IMR-90 (cell line): Measurements from ENCODE around the gene SLC4A5. TPM values are rescaled to one million over a fixed set of nuclear protein-coding genes. Genes with fewer than 3 reads are reported as not detected.

ENCODE experiments used
- ATAC-seq: fragments of 200-7000 bp; cut with Tn5 transposase; 2 replicates; pipeline ENCODE4 v1.9.1; 2020; ENCODE audit warnings: low read depth, mild to moderate bottlenecking, moderate library complexity
- BruUV-seq: library from RNA; stranded (reverse); fragments of 400-500 nt; replicated peaks from 2 replicates; lab custom pipeline; 2021; lab: Mats Ljungman, UMichigan
- CTCF ChIA-PET: fragments of 300-600 bp; formaldehyde crosslinking; extraction: SDS; loops from one replicate; lab custom pipeline; 2021; ENCODE audit warnings: antibody characterized with exemption; lab: Yijun Ruan, JAX
- POLR2A ChIA-PET: fragments of 300-600 bp; sonication (Branson Sonifier 250); formaldehyde crosslinking; loops from one replicate; lab custom pipeline; 2022; ENCODE audit warnings: antibody characterized with exemption; ENCODE audit not compliant: unreplicated experiment; lab: Charles Lee
- DNase-seq: peaks from one replicate; pipeline ENCODE4 v3.0.0; 2013
- H2AFZ ChIP-seq: replicated peaks from 2 replicates; pipeline ENCODE3; 2013; ENCODE audit warnings: low read length, mild to moderate bottlenecking; ENCODE audit not compliant: poor library complexity
- H2AK5ac ChIP-seq: 2 replicates; pipeline ENCODE4 v1.6.1; 2013; ENCODE audit warnings: low read depth, low read length, inconsistent platforms
- H2AK9ac ChIP-seq: replicated peaks from 2 replicates; pipeline ENCODE3; 2013; ENCODE audit warnings: mild to moderate bottlenecking, low read depth, low read length, moderate library complexity; ENCODE audit not compliant: poor library complexity
- H2BK120ac ChIP-seq: 2 replicates; pipeline ENCODE4 v1.6.1; 2013; ENCODE audit warnings: low read depth, low read length, inconsistent platforms
- H2BK15ac ChIP-seq: 3 replicates; pipeline ENCODE4 v1.6.1; 2013; ENCODE audit warnings: low read depth, low read length, inconsistent platforms
- H2BK20ac ChIP-seq: 2 replicates; pipeline ENCODE4 v1.6.1; 2013; ENCODE audit warnings: low read depth, mild to moderate bottlenecking, inconsistent platforms, low read length, moderate library complexity
- H2BK5ac ChIP-seq: 2 replicates; pipeline ENCODE4 v1.6.1; 2013; ENCODE audit warnings: mild to moderate bottlenecking, low read depth, low read length, inconsistent platforms; ENCODE audit not compliant: poor library complexity, severe bottlenecking
- H3K14ac ChIP-seq: replicated peaks from 2 replicates; pipeline ENCODE4 v1.6.1; 2013; ENCODE audit warnings: low read depth, low read length, inconsistent platforms
- H3K18ac ChIP-seq: 2 replicates; pipeline ENCODE4 v1.6.1; 2013; ENCODE audit warnings: low read depth, low read length, control low read depth
- H3K23ac ChIP-seq: 2 replicates; pipeline ENCODE4 v1.6.1; 2013; ENCODE audit warnings: low read depth, low read length, inconsistent platforms
- H3K27ac ChIP-seq: 2 replicates; pipeline ENCODE4 v1.5.1; 2013; ENCODE audit warnings: mild to moderate bottlenecking, control low read depth, low read length; ENCODE audit not compliant: insufficient read depth
- H3K27me3 ChIP-seq: 2 replicates; pipeline ENCODE4 v1.6.1; 2013; ENCODE audit warnings: low read length; ENCODE audit not compliant: control insufficient read depth, insufficient read depth
- H3K36me3 ChIP-seq: 2 replicates; pipeline ENCODE4 v1.6.1; 2013; ENCODE audit warnings: low read length, mixed read lengths; ENCODE audit not compliant: control insufficient read depth, insufficient read depth
- H3K4ac ChIP-seq: 2 replicates; pipeline ENCODE4 v1.6.1; 2013; ENCODE audit warnings: low read depth, low read length, inconsistent platforms
- H3K4me1 ChIP-seq: 2 replicates; pipeline ENCODE4 v1.6.1; 2013; ENCODE audit warnings: low read length, mixed read lengths; ENCODE audit not compliant: control insufficient read depth, insufficient read depth
- H3K4me2 ChIP-seq: 2 replicates; pipeline ENCODE4 v1.6.1; 2013; ENCODE audit warnings: low read depth, mild to moderate bottlenecking, control low read depth, low read length, moderate library complexity
- H3K4me3 ChIP-seq: 2 replicates; pipeline ENCODE4 v1.5.1; 2013; ENCODE audit warnings: low read depth, mild to moderate bottlenecking, control low read depth, low read length, moderate library complexity; ENCODE audit not compliant: insufficient read depth
- H3K56ac ChIP-seq: 2 replicates; pipeline ENCODE4 v1.6.1; 2013; ENCODE audit warnings: low read length, inconsistent platforms; ENCODE audit not compliant: insufficient read depth; ENCODE audit errors: extremely low read depth
- H3K79me1 ChIP-seq, 2 experiments: 2 replicates each; pipeline ENCODE4 v1.6.1; 2013; ENCODE audit warnings: low read length in 2 of 2, inconsistent platforms in 1 of 2, low read depth in 1 of 2
- H3K9ac ChIP-seq: 2 replicates; pipeline ENCODE4 v1.6.1; 2013; ENCODE audit warnings: low read depth, low read length, control low read depth
- H3K9me1 ChIP-seq: 2 replicates; pipeline ENCODE4 v1.6.1; 2013; ENCODE audit warnings: low read length, inconsistent platforms; ENCODE audit not compliant: insufficient read depth
- H3K9me3 ChIP-seq: 2 replicates; pipeline ENCODE4 v1.6.1; 2013; ENCODE audit warnings: low read length; ENCODE audit not compliant: control insufficient read depth, insufficient read depth
- H4K20me1 ChIP-seq: 2 replicates; pipeline ENCODE4 v1.6.1; 2013; ENCODE audit warnings: low read length, inconsistent platforms; ENCODE audit not compliant: insufficient read depth
- H4K5ac ChIP-seq: 2 replicates; pipeline ENCODE4 v1.6.1; 2013; ENCODE audit warnings: mild to moderate bottlenecking, low read depth, low read length, control low read depth
- H4K8ac ChIP-seq, 2 experiments: 2 replicates each; pipeline ENCODE4 v1.6.1; 2013; ENCODE audit warnings: low read depth in 2 of 2, low read length in 2 of 2, control low read depth in 1 of 2, inconsistent platforms in 1 of 2
- H4K91ac ChIP-seq: 2 replicates; pipeline ENCODE4 v1.6.1; 2013; ENCODE audit warnings: low read depth, low read length, inconsistent platforms; ENCODE audit not compliant: insufficient read depth
- BHLHE40 ChIP-seq: fragments of 150-350 bp; IDR thresholded peaks from 2 replicates; pipeline ENCODE4 v1.6.1; 2016; ENCODE audit warnings: mild to moderate bottlenecking, low read depth, low read length
- CEBPB ChIP-seq: IDR thresholded peaks from 2 replicates; pipeline ENCODE4 v1.6.1; 2012; ENCODE audit warnings: low read depth, low read length, improper control_type of control experiment
- CHD1 ChIP-seq: IDR thresholded peaks from 2 replicates; pipeline ENCODE4 v1.6.1; 2012; ENCODE audit warnings: low read depth, low read length, improper control_type of control experiment
- ELK1 ChIP-seq: fragments of 150-350 bp; IDR thresholded peaks from 2 replicates; pipeline ENCODE4 v1.6.1; 2016; ENCODE audit warnings: low read depth, mild to moderate bottlenecking, low read length, moderate library complexity, borderline replicate concordance
- FOS ChIP-seq: fragments of 150-350 bp; IDR thresholded peaks from 2 replicates; pipeline ENCODE4 v1.6.1; 2016; ENCODE audit warnings: low read depth, low read length
- MAFK ChIP-seq: IDR thresholded peaks from 2 replicates; pipeline ENCODE4 v1.6.1; 2012; ENCODE audit warnings: low read depth, low read length, improper control_type of control experiment
- MAZ ChIP-seq: IDR thresholded peaks from 2 replicates; pipeline ENCODE4 v1.6.1; 2012; ENCODE audit warnings: low read depth, mild to moderate bottlenecking, low read length, improper control_type of control experiment, moderate library complexity, borderline replicate concordance
- MXI1 ChIP-seq: IDR thresholded peaks from 2 replicates; pipeline ENCODE4 v1.6.1; 2012; ENCODE audit warnings: low read depth, mild to moderate bottlenecking, low read length, moderate library complexity, borderline replicate concordance
- NFE2L2 ChIP-seq: fragments of 150-350 bp; IDR thresholded peaks from 2 replicates; pipeline ENCODE4 v1.6.1; 2016; ENCODE audit warnings: low read depth, mild to moderate bottlenecking, low read length
- POLR2A ChIP-seq: IDR thresholded peaks from 2 replicates; pipeline ENCODE4 v1.6.1; 2012; ENCODE audit warnings: mild to moderate bottlenecking, low read depth, low read length
- RAD21 ChIP-seq: IDR thresholded peaks from 2 replicates; pipeline ENCODE4 v1.6.1; 2012; ENCODE audit warnings: low read length, improper control_type of control experiment
- RCOR1 ChIP-seq: IDR thresholded peaks from 2 replicates; pipeline ENCODE4 v1.6.1; 2012; ENCODE audit warnings: mild to moderate bottlenecking, low read length, improper control_type of control experiment; ENCODE audit not compliant: insufficient replicate concordance
- RFX5 ChIP-seq: IDR thresholded peaks from 2 replicates; pipeline ENCODE4 v1.8.0; 2012; ENCODE audit warnings: low read depth, mild to moderate bottlenecking, low read length, moderate library complexity
- SMC3 ChIP-seq: fragments of 150-350 bp; IDR thresholded peaks from 2 replicates; pipeline ENCODE4 v1.6.1; 2016; ENCODE audit warnings: low read depth, mild to moderate bottlenecking, antibody characterized with exemption, low read length, moderate library complexity
- WGBS, 2 experiments: methylation state at CpG; one replicate each; pipeline versions ENCODE4 v1.1.5 to v1.1.7; 2013; ENCODE audit warnings: missing lambda C conversion rate in 2 of 2; ENCODE audit not compliant: insufficient read length in 1 of 2; ENCODE audit errors: extremely low coverage in 2 of 2; 5-methylcytosine and 5-hydroxymethylcytosine counted together
- dilution Hi-C: fragments of 300-500 bp; cut with HindIII; formaldehyde crosslinking; loops from one replicate; pipeline ENCODE4 v1.14.3; 2018; ENCODE audit warnings: low sequenced_read_pairs; ENCODE audit not compliant: unreplicated experiment
- in situ Hi-C: fragments of 300-500 bp; cut with MboI; formaldehyde crosslinking; loops from 3 replicates; pipeline ENCODE4 v1.14.3; 2019; ENCODE audit warnings: low sequenced_read_pairs, inconsistent platforms, mixed read lengths
- intact Hi-C: fragments of 100-400 bp; cut with micrococcal nuclease; formaldehyde crosslinking; loops from 2 replicates; pipeline ENCODE4 v1.10.0; 2022
- polyA plus RNA-seq, 3 experiments: library from polyadenylated mRNA; depleted of rRNA; stranded (reverse); fragments of >200 nt; gene quantifications; 2 replicates each; pipeline ENCODE4 v1.2.3, GENCODE V29; 2012; ENCODE audit warnings: low replicate concordance in 1 of 3
- total RNA-seq: library from RNA; depleted of rRNA; stranded (reverse); fragments of >200 nt; gene quantifications from 2 replicates; pipeline ENCODE4 v1.2.3, GENCODE V29; 2012
- TF ChIP-seq, protein P1 (sequence below): conservative IDR thresholded peaks from 2 replicates; pipeline ENCODE4 v1.5.1; 2012; ENCODE audit warnings: mild to moderate bottlenecking, low read depth, low read length, improper control_type of control experiment
- TF ChIP-seq, protein P2 (sequence below): fragments of 150-350 bp; IDR thresholded peaks from 2 replicates; pipeline ENCODE4 v1.6.1; 2017; ENCODE audit warnings: mild to moderate bottlenecking, antibody characterized with exemption, low read length, low read depth

SLC4A5 gene
- total and polyA plus RNA-seq, 2 of the 4 experiments (the other 2 are of a cell fraction) = 0.18 to 0.22 TPM

- Histone ChIP-seq H3K4me2 (no peak overlapping the region), H3K56ac (no peak overlapping the region), H4K5ac (no peak overlapping the region), H3K4me3 (no peak overlapping the region), H3K4me1 (peaks cover 2% of the 10 kb centered on the region; the same call in 1 of the 2 replicates), H2AK9ac (no peak overlapping the region), H3K9ac (no peak overlapping the region), H3K36me3 (no peaks in the 10 kb centered on the region), H4K91ac (no peak overlapping the region), H4K8ac (no peak overlapping the region), H2BK15ac (no peak overlapping the region), H3K79me1 (no peaks in the 10 kb centered on the region), H3K4ac (no peak overlapping the region), H3K18ac (no peak overlapping the region), H3K27ac (no peak overlapping the region), H2BK120ac (no peak overlapping the region), H2BK5ac (no peak overlapping the region), H2AK5ac (no peak overlapping the region), H2BK20ac (no peak overlapping the region), H2AFZ (no peak overlapping the region), H3K9me1 (no peaks in the 10 kb centered on the region; the same call in 1 of the 2 replicates), H4K20me1 (no peaks in the 10 kb centered on the region; the same call in 1 of the 2 replicates), H3K23ac (no peak overlapping the region), H3K9me3 (no peaks in the 10 kb centered on the region), H3K14ac (no peak overlapping the region), H3K27me3 (peaks cover 11% of the 10 kb centered on the region; the same call in 1 of the 2 replicates)
- in situ Hi-C loops = no loop called here
- BruUV-seq = no TSS peak
- ChIA-PET CTCF (no interaction called here), POLR2A (no interaction called here)
- intact Hi-C loops = no loop called here
- TF ChIP-seq, protein P1, sequence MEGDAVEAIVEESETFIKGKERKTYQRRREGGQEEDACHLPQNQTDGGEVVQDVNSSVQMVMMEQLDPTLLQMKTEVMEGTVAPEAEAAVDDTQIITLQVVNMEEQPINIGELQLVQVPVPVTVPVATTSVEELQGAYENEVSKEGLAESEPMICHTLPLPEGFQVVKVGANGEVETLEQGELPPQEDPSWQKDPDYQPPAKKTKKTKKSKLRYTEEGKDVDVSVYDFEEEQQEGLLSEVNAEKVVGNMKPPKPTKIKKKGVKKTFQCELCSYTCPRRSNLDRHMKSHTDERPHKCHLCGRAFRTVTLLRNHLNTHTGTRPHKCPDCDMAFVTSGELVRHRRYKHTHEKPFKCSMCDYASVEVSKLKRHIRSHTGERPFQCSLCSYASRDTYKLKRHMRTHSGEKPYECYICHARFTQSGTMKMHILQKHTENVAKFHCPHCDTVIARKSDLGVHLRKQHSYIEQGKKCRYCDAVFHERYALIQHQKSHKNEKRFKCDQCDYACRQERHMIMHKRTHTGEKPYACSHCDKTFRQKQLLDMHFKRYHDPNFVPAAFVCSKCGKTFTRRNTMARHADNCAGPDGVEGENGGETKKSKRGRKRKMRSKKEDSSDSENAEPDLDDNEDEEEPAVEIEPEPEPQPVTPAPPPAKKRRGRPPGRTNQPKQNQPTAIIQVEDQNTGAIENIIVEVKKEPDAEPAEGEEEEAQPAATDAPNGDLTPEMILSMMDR = no peak
- TF ChIP-seq RCOR1 = no peak
- no peak for TF ChIP-seq FOS
- no peak for TF ChIP-seq SMC3
- no peak for TF ChIP-seq POLR2A
- TF ChIP-seq ELK1 = no peak
- no peak for TF ChIP-seq NFE2L2
- TF ChIP-seq, protein P2, sequence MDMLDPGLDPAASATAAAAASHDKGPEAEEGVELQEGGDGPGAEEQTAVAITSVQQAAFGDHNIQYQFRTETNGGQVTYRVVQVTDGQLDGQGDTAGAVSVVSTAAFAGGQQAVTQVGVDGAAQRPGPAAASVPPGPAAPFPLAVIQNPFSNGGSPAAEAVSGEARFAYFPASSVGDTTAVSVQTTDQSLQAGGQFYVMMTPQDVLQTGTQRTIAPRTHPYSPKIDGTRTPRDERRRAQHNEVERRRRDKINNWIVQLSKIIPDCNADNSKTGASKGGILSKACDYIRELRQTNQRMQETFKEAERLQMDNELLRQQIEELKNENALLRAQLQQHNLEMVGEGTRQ = no peak
- TF ChIP-seq MXI1 = no peak
- no peak for TF ChIP-seq CEBPB
- no peak for TF ChIP-seq BHLHE40
- no peak for TF ChIP-seq RAD21
- no peak for TF ChIP-seq MAFK
- TF ChIP-seq RFX5 = no peak
- TF ChIP-seq CHD1 = no peak
- TF ChIP-seq MAZ = no peak
- DNase-seq (no peak), ATAC-seq (no peak)
- dilution Hi-C loops = no loop called here
- WGBS, 2 experiments = 67% methylated on average over 5 of the region's 5 CpGs; no CpG with 5 or more reads in 1 of the 2 experiments
These were observed 115.6 kb downstream of the SLC4A5 start for GRCh38 chr2:74227646-74228045.
